ENCODE data around the gene THTPA.

DNA sequence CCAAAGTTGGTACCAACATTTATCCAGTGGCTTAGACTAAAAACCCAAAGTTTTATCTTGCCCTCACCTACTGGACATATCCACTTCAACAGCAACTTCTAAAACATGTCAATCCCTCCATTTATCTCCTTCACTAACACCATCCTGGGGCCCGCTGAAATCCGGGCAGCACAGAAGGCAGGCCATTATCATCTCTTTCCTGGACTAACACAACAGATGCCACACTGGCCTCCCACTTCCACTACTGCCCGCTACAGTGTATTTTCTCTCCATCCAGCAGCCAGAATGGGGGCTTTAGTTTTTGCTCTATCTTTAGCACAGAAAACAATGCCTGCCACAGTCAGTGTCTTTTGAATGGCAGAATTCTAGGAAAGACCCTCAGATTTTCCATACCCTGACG, 20.1 kb upstream of the THTPA start:
- TF ChIP-seq POLR2AphosphoS5 (IDR thresholded peaks at IDR 0.05): no peak
- TF ChIP-seq POLR2A (IDR thresholded peaks at IDR 0.05): no peak
- TF ChIP-seq CTCF (IDR thresholded peaks at IDR 0.05 in 8 of 11, conservative IDR thresholded peaks at IDR 0.05 in 3 of 11): no peak

Data from spleen (tissue), 7 donors.